Measurements from ENCODE around the gene DPP4. TPM values are rescaled to one million over a fixed set of nuclear protein-coding genes. Genes with fewer than 3 reads are reported as not detected.

Gene DPP4
- total RNA-seq, 1 donor: 130 TPM

DNA sequence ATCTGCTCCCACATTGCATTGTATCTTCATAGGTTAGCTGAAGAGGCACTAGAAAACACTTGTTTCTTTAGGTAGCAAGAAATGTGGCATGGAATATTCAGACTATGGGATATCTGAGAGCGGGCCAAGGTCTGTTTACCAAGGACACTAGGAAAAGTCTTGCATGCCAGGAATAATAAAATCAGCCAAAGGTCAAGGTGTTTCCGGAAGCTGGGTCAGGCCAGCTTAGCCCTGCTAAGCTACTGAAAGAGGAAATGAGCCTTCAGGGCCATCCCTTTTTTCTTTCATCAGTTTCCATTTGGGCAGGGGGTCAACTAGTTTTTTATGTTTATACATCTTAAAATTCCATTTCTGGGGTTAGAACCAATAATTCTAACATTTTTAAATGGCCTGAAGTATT, 101.1 kb downstream of the DPP4 start:
- no peak overlapping the region for H3K4me3 ChIP-seq (ENCODE audit: low read depth, low read length)
- no peak for DNase-seq (ENCODE audit: low read depth)
- no peak for TF ChIP-seq CTCF (IDR thresholded peaks at IDR 0.05; ENCODE audit: insufficient read depth, low read depth, low read length)

GRCh38 chr2:161972232-161972631, 101.8 kb downstream of the DPP4 start:
- no peak overlapping the region for H3K4me3 ChIP-seq (ENCODE audit: low read depth, low read length)
- TF ChIP-seq CTCF (IDR thresholded peaks at IDR 0.05; ENCODE audit: insufficient read depth, low read depth, low read length): no peak
- DNase-seq (ENCODE audit: low read depth): no peak

DNA sequence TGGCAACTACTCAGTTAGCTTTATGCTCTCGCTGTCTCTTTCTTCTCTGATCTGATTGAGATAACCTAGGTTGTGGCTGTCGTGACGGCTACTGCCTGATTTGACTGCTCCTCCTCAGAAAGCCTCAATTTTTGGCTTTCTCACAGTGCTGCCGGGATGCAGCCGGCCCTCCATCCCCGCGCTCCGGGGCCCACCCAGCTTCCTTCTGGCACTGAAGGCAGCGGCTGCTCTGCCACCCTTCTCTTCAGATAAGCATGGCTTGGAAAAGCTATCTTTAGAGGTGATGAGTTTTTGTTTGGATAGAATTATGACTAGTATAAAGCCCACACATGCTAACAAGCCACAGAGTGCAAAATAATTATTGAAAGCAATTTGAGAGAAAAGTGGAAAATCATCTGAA, 102.5 kb downstream of the DPP4 start:
- H3K4me3 ChIP-seq (ENCODE audit: low read depth, low read length): no peak overlapping the region
- no peak for TF ChIP-seq CTCF (IDR thresholded peaks at IDR 0.05; ENCODE audit: insufficient read depth, low read depth, low read length)
- no peak for DNase-seq (ENCODE audit: low read depth)

DNA sequence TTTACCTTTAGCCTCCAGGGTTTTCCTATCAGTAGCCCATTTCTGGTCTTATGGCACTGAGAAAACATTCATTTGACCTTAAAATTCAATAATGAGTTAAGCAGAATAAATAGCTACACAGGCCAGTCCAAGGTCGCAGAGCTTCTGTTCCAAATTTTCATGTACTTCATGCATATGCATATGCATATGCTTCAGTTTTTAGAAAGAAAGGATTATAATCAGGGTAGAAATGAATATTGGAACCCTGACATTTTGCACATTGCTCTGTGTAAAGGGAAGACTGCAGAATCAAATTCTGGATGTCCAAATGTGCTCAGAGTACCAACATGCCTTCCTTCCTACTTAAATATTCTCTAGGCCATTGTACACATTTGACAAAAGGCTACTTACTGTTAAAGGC, 104.9 kb downstream of the DPP4 start:
- H3K4me3 ChIP-seq (ENCODE audit: low read depth, low read length): no peak overlapping the region
- DNase-seq (ENCODE audit: low read depth): no peak

DNA sequence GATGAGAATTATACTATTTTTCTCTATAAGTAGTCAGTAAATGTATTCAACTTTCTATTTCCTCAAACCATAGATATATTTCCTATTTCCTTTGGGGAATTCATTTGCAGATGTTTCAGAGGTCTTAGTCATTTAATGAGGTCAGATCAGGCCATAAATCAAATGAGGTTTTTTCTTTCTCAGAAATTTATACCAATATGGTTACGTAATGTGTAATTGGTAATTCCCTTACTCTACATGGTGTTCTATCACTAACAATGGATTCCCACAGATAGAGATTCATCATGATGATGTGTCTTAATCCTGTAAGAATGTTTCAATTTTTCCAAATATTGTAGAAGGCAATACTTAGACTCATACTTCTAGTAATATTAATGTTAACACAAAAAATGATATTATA, 108.0 kb downstream of the DPP4 start:
- TF ChIP-seq CTCF (IDR thresholded peaks at IDR 0.05; ENCODE audit: insufficient read depth, low read depth, low read length): no peak
- no peak overlapping the region for H3K4me3 ChIP-seq (ENCODE audit: low read depth, low read length)
- DNase-seq (ENCODE audit: low read depth): peak; percentile 18

More for the DNA sequence above, 104.9 kb downstream of the DPP4 start:
- no peak for TF ChIP-seq CTCF (IDR thresholded peaks at IDR 0.05; ENCODE audit: insufficient read depth, low read depth, low read length)

DNA sequence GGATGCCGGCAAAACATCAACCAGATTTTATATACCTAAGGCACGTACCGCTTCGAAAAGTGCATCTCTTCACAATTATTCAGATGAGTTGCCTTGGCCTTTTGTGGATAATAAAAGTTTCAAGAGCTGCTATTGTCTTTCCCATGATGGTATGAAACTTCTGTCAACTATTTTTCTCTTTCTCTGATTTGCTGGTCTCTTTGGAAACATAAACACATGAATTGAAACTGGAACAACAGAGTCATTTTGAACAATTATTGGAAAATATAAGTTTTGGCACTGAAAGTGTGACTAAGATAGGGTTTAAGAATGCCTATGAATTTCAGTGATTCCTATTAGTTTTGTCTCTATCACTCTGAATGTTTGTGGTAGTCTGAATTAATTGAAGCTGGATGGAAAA, 109.9 kb downstream of the DPP4 start:
- no peak for DNase-seq (ENCODE audit: low read depth)
- no peak overlapping the region for H3K4me3 ChIP-seq (ENCODE audit: low read depth, low read length)
- TF ChIP-seq CTCF (IDR thresholded peaks at IDR 0.05; ENCODE audit: insufficient read depth, low read depth, low read length): no peak

- H3K4me3 ChIP-seq (ENCODE audit: low read depth, low read length): no peak overlapping the region
- no peak for TF ChIP-seq CTCF (IDR thresholded peaks at IDR 0.05; ENCODE audit: insufficient read depth, low read depth, low read length)
- DNase-seq (ENCODE audit: low read depth): no peak
Observed at GRCh38 chr2:161962160-161962559, 111.9 kb downstream of the DPP4 start.

All from fibroblast of villous mesenchyme (primary cell).